ENCODE measurements around the gene GRIN2A.
A peak's percentile ranks its signal among the peaks of the same experiment; 100 is the strongest.

The GRIN2A gene

DNA sequence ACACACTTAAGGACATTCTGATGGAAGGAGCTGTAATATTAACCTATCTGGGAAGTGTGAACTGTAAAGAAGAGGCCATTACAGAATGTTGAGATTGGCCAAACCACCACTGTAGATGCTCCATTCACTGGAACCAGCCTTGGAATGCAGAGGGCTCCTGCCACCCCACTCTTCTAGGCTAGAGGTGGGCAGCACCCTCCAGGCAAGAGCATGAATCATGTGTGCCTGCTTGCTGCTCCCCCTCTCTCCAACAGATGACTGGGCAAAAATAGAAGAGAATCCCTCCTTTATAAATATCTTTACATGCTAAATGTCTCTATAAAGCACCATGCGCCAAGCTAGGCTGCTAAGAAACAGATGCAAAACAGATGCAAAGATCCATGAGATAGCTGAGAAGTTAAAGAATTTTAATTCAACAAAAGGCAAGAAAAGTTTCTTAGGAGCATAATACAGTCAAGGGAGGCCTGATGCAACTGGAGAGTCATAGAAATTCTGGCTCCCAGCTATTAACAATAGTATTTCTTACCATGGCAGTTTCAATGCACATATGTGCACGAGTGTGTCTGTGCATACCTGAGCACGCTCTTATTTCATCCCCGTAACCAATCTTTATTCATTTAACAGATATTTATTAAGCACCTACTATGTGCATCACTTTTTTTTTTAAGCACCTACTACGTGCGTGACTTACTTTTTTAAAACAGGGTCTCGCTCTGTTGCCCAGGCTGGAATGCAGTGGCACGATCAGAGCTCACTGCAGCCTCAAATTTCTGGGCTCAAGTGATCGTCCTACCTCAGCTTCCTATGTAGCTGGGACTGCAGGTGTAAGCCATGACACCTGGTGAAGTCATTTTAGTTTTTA lies 53.6 kb downstream of the GRIN2A start:
- Histone ChIP-seq H3K79me2 (ENCODE audit: insufficient read depth, low read depth) (no peaks in the 10 kb centered on the region), H3K27ac (no peak overlapping the region), H3K9ac (no peak overlapping the region), H4K20me1 (ENCODE audit: insufficient read depth) (no peaks in the 10 kb centered on the region), H3K4me3 (IDR thresholded peaks at IDR 0.05; ENCODE audit: insufficient read depth, low read depth, low read length) (no peak overlapping the region), H3K4me1 (ENCODE audit: low read depth, poor library complexity, severe bottlenecking) (no peaks in the 10 kb centered on the region), H3K4me2 (no peak overlapping the region), H2AFZ (ENCODE audit: low read depth) (no peak overlapping the region), H3K27me3 (ENCODE audit: insufficient read depth, low read depth) (no peaks in the 10 kb centered on the region), H3K36me3 (ENCODE audit: insufficient read depth) (no peaks in the 10 kb centered on the region)
- TF ChIP-seq, protein P1, sequence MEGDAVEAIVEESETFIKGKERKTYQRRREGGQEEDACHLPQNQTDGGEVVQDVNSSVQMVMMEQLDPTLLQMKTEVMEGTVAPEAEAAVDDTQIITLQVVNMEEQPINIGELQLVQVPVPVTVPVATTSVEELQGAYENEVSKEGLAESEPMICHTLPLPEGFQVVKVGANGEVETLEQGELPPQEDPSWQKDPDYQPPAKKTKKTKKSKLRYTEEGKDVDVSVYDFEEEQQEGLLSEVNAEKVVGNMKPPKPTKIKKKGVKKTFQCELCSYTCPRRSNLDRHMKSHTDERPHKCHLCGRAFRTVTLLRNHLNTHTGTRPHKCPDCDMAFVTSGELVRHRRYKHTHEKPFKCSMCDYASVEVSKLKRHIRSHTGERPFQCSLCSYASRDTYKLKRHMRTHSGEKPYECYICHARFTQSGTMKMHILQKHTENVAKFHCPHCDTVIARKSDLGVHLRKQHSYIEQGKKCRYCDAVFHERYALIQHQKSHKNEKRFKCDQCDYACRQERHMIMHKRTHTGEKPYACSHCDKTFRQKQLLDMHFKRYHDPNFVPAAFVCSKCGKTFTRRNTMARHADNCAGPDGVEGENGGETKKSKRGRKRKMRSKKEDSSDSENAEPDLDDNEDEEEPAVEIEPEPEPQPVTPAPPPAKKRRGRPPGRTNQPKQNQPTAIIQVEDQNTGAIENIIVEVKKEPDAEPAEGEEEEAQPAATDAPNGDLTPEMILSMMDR (conservative IDR thresholded peaks at IDR 0.05; ENCODE audit: low read depth, low read length): no peak

DNA sequence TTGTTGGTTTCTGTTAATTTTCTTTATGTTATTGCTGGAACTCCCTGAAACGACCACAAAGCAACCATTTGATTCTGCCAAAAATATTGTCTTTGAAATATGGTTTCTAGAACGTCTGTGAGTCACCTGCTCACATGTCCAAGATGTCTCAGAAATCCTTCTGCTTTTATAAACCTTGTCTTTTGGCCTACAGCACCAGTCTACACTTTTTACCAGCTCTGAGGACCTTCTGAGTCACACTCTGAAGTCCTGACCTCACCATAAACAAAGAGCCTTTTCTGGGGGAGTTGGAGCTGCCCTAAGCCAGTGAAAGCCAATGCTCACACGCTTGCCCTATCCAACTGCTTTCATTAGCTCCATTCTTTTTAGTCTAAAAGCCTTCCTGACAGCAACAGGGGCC lies 55.5 kb downstream of the GRIN2A start:
- TF ChIP-seq, protein P1 (conservative IDR thresholded peaks at IDR 0.05; ENCODE audit: low read depth, low read length): no peak

DNA sequence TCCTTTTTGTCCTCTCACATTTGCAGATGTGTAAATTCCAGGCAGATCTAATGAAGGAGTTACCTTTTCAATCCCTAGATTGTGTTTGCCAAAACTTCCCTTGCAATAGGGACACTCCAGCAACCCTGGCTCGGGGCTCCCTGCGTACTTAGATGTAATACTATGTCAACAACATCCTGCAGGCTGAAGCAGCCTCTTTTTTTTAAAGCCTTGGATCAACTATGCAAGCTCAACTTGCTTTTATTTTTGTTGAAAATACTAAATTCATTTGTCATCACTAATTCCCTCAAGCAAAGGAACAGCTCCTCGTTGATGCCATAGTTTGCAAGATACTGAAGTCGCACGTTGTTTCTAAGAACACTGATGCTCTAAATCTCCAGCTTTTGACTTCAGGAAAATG lies 59.1 kb downstream of the GRIN2A start:
- Histone ChIP-seq H3K4me1 (ENCODE audit: low read depth, poor library complexity, severe bottlenecking) (no peaks in the 10 kb centered on the region), H3K36me3 (ENCODE audit: insufficient read depth) (no peaks in the 10 kb centered on the region), H3K79me2 (ENCODE audit: insufficient read depth, low read depth) (no peaks in the 10 kb centered on the region), H4K20me1 (ENCODE audit: insufficient read depth) (no peaks in the 10 kb centered on the region), H3K9ac (no peak overlapping the region), H3K4me3 (IDR thresholded peaks at IDR 0.05; ENCODE audit: insufficient read depth, low read depth, low read length) (no peak overlapping the region), H2AFZ (ENCODE audit: low read depth) (no peak overlapping the region), H3K27me3 (ENCODE audit: insufficient read depth, low read depth) (no peaks in the 10 kb centered on the region), H3K4me2 (no peak overlapping the region), H3K27ac (no peak overlapping the region)
- TF ChIP-seq, protein P1 (conservative IDR thresholded peaks at IDR 0.05; ENCODE audit: low read depth, low read length): no peak

More for the DNA sequence above, 55.5 kb downstream of the GRIN2A start:
- Histone ChIP-seq H3K79me2 (ENCODE audit: insufficient read depth, low read depth) (no peaks in the 10 kb centered on the region), H3K4me2 (no peak overlapping the region), H4K20me1 (ENCODE audit: insufficient read depth) (no peaks in the 10 kb centered on the region), H2AFZ (ENCODE audit: low read depth) (no peak overlapping the region), H3K27me3 (ENCODE audit: insufficient read depth, low read depth) (no peaks in the 10 kb centered on the region), H3K9ac (no peak overlapping the region), H3K4me3 (IDR thresholded peaks at IDR 0.05; ENCODE audit: insufficient read depth, low read depth, low read length) (no peak overlapping the region), H3K36me3 (ENCODE audit: insufficient read depth) (no peaks in the 10 kb centered on the region), H3K27ac (no peak overlapping the region), H3K4me1 (ENCODE audit: low read depth, poor library complexity, severe bottlenecking) (no peaks in the 10 kb centered on the region)

DNA sequence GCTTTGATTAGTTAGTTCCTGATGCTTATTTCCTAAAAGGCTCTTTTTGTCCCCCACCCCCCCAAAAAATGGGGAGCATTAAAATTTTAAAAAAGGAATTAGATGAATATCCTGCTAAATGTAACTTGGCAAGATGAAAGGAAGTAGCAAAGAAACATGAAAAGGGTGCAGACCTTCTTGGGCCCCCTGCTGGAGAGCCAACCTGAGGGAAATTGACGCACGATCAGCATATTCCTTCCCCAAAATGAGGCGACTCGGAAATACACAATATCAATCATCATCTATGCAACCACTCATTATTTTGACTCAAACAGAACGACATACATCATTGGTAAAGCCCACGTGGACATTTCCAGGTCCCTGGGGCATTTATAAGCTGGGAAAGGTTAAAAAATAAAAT lies 59.7 kb downstream of the GRIN2A start:
- Histone ChIP-seq H3K27ac (no peak overlapping the region), H3K4me1 (ENCODE audit: low read depth, poor library complexity, severe bottlenecking) (no peaks in the 10 kb centered on the region), H3K9ac (no peak overlapping the region), H3K4me3 (IDR thresholded peaks at IDR 0.05; ENCODE audit: insufficient read depth, low read depth, low read length) (no peak overlapping the region), H4K20me1 (ENCODE audit: insufficient read depth) (no peaks in the 10 kb centered on the region), H3K27me3 (ENCODE audit: insufficient read depth, low read depth) (no peaks in the 10 kb centered on the region), H3K36me3 (ENCODE audit: insufficient read depth) (no peaks in the 10 kb centered on the region), H3K79me2 (ENCODE audit: insufficient read depth, low read depth) (no peaks in the 10 kb centered on the region), H2AFZ (ENCODE audit: low read depth) (no peak overlapping the region), H3K4me2 (no peak overlapping the region)
- TF ChIP-seq, protein P1 (conservative IDR thresholded peaks at IDR 0.05; ENCODE audit: low read depth, low read length): 0 out of 2 replicates have a peak, but pooled peaks have one; percentile 17

Data from KMS-11 (cell line).